ENCODE results near the gene GJB1.

- TF ChIP-seq CTCF (conservative IDR thresholded peaks at IDR 0.05; ENCODE audit: low read depth in 2 of 2), result no peak
- no peak for TF ChIP-seq ZNF114 (CRISPR knock-in tag; IDR thresholded peaks at IDR 0.05)
- no peak for TF ChIP-seq EZH2 (IDR thresholded peaks at IDR 0.05; ENCODE audit: low read depth, unreplicated experiment)
- TF ChIP-seq POLR2AphosphoS5 (IDR thresholded peaks at IDR 0.05; ENCODE audit: low read depth), result no peak
- TF ChIP-seq EZH2phosphoT487 (IDR thresholded peaks at IDR 0.05; ENCODE audit: unreplicated experiment), result no peak
- TF ChIP-seq, protein P1, sequence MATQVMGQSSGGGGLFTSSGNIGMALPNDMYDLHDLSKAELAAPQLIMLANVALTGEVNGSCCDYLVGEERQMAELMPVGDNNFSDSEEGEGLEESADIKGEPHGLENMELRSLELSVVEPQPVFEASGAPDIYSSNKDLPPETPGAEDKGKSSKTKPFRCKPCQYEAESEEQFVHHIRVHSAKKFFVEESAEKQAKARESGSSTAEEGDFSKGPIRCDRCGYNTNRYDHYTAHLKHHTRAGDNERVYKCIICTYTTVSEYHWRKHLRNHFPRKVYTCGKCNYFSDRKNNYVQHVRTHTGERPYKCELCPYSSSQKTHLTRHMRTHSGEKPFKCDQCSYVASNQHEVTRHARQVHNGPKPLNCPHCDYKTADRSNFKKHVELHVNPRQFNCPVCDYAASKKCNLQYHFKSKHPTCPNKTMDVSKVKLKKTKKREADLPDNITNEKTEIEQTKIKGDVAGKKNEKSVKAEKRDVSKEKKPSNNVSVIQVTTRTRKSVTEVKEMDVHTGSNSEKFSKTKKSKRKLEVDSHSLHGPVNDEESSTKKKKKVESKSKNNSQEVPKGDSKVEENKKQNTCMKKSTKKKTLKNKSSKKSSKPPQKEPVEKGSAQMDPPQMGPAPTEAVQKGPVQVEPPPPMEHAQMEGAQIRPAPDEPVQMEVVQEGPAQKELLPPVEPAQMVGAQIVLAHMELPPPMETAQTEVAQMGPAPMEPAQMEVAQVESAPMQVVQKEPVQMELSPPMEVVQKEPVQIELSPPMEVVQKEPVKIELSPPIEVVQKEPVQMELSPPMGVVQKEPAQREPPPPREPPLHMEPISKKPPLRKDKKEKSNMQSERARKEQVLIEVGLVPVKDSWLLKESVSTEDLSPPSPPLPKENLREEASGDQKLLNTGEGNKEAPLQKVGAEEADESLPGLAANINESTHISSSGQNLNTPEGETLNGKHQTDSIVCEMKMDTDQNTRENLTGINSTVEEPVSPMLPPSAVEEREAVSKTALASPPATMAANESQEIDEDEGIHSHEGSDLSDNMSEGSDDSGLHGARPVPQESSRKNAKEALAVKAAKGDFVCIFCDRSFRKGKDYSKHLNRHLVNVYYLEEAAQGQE (IDR thresholded peaks at IDR 0.05; ENCODE audit: unreplicated experiment), result no peak
- TF ChIP-seq JUNB (IDR thresholded peaks at IDR 0.05; ENCODE audit: unreplicated experiment), result no peak
- TF ChIP-seq CREB1 (CRISPR knock-in tag; IDR thresholded peaks at IDR 0.05; ENCODE audit: low read depth), result no peak
- no peak for TF ChIP-seq STAT1 (IDR thresholded peaks at IDR 0.05; ENCODE audit: unreplicated experiment)
Observed at GRCh38 chrX:71214152-71214551, 8.9 kb upstream of the GJB1 start.
